KMS-11 (cell line): ENCODE measurements around the gene LBH.

Experiments
- H2AFZ ChIP-seq: fragments of 200-600 bp; sonication (generic); 2 replicates; pipeline ENCODE4 v1.6.1; 2016; ENCODE audit warnings: antibody characterized with exemption, mixed run types, low read depth
- H3K27ac ChIP-seq: fragments of 200-600 bp; sonication (generic); 2 replicates; pipeline ENCODE4 v1.6.1; 2016; ENCODE audit warnings: mild to moderate bottlenecking, mixed run types
- H3K27me3 ChIP-seq: fragments of 200-600 bp; sonication (generic); 2 replicates; pipeline ENCODE4 v1.6.1; 2017; ENCODE audit warnings: mild to moderate bottlenecking, low read depth, mixed run types, moderate library complexity; ENCODE audit not compliant: insufficient read depth
- H3K36me3 ChIP-seq: fragments of 200-600 bp; sonication (generic); 2 replicates; pipeline ENCODE4 v1.6.1; 2017; ENCODE audit warnings: mild to moderate bottlenecking, mixed run types; ENCODE audit not compliant: insufficient read depth
- H3K4me1 ChIP-seq: fragments of 200-600 bp; sonication (generic); 2 replicates; pipeline ENCODE4 v1.6.1; 2016; ENCODE audit warnings: mild to moderate bottlenecking, low read depth, mixed run types; ENCODE audit not compliant: poor library complexity, severe bottlenecking
- H3K4me2 ChIP-seq: fragments of 200-600 bp; sonication (generic); 2 replicates; pipeline ENCODE4 v1.7.0; 2016; ENCODE audit warnings: mild to moderate bottlenecking, mixed run types
- H3K4me3 ChIP-seq: fragments of 200-600 bp; sonication (generic); IDR thresholded peaks from 2 replicates; pipeline ENCODE4 v1.6.1; 2017; ENCODE audit warnings: low read depth, low read length, mixed read lengths; ENCODE audit not compliant: insufficient read depth
- H3K79me2 ChIP-seq: fragments of 200-600 bp; sonication (generic); 2 replicates; pipeline ENCODE4 v1.6.1; 2016; ENCODE audit warnings: low read depth, mixed run types; ENCODE audit not compliant: insufficient read depth
- H3K9ac ChIP-seq: fragments of 200-600 bp; sonication (generic); 2 replicates; pipeline ENCODE4 v1.6.1; 2016; ENCODE audit warnings: mild to moderate bottlenecking, mixed run types
- H4K20me1 ChIP-seq: fragments of 200-600 bp; sonication (generic); 2 replicates; pipeline ENCODE4 v1.6.1; 2016; ENCODE audit warnings: mild to moderate bottlenecking, mixed run types; ENCODE audit not compliant: insufficient read depth
- CTCF ChIP-seq: fragments of 200-600 bp; sonication (generic); conservative IDR thresholded peaks from 2 replicates; pipeline ENCODE4 v1.6.1; 2017; ENCODE audit warnings: low read depth, mild to moderate bottlenecking, antibody characterized with exemption, low read length, moderate library complexity, mixed read lengths

LBH gene

GRCh38 chr2:30232801-30233130 is 1.4 kb downstream of the LBH start:
- H3K4me3 ChIP-seq: peak overlapping the region; percentile 80
- peak overlapping the region; percentile 77 for H3K27ac ChIP-seq
- TF ChIP-seq CTCF: no peak
- H3K36me3 ChIP-seq: no peaks in the 10 kb centered on the region
- no peaks in the 10 kb centered on the region for H3K27me3 ChIP-seq
- H3K4me1 ChIP-seq: peaks cover 36% of the 10 kb centered on the region
- peak overlapping the region; percentile 73 for H3K4me2 ChIP-seq
- H2AFZ ChIP-seq: peak overlapping the region; percentile 98
- H3K79me2 ChIP-seq: peaks cover 25% of the 10 kb centered on the region
- peak overlapping the region; percentile 91 for H3K9ac ChIP-seq
- no peaks in the 10 kb centered on the region for H4K20me1 ChIP-seq

- peaks cover 25% of the 10 kb centered on the region for H3K79me2 ChIP-seq
- H3K36me3 ChIP-seq: no peaks in the 10 kb centered on the region
- H2AFZ ChIP-seq: no peak overlapping the region
- H3K4me1 ChIP-seq: peaks cover 36% of the 10 kb centered on the region
- H3K27ac ChIP-seq: peak overlapping the region; percentile 77; the same call in 1 of the 2 replicates
- no peak overlapping the region for H3K4me3 ChIP-seq
- TF ChIP-seq CTCF: no peak
- peak overlapping the region; percentile 73 for H3K4me2 ChIP-seq
- no peaks in the 10 kb centered on the region for H4K20me1 ChIP-seq
- no peaks in the 10 kb centered on the region for H3K27me3 ChIP-seq
- peak overlapping the region; percentile 91; the same call in 1 of the 2 replicates for H3K9ac ChIP-seq
Observed at GRCh38 chr2:30233271-30234009, 2.1 kb downstream of the LBH start.

- TF ChIP-seq CTCF: no peak
- Histone ChIP-seq H3K9ac (no peak overlapping the region), H3K4me2 (peak overlapping the region; percentile 73), H4K20me1 (no peaks in the 10 kb centered on the region), H3K4me3 (no peak overlapping the region), H3K79me2 (peaks cover 25% of the 10 kb centered on the region), H2AFZ (no peak overlapping the region), H3K36me3 (no peaks in the 10 kb centered on the region), H3K27ac (no peak overlapping the region), H3K27me3 (no peaks in the 10 kb centered on the region), H3K4me1 (peaks cover 36% of the 10 kb centered on the region)
Observed at GRCh38 chr2:30234180-30234971, 3.0 kb downstream of the LBH start.

- no peaks in the 10 kb centered on the region for H3K36me3 ChIP-seq
- no peak overlapping the region for H2AFZ ChIP-seq
- peaks cover 25% of the 10 kb centered on the region for H3K79me2 ChIP-seq
- TF ChIP-seq CTCF: no peak
- no peak overlapping the region for H3K4me3 ChIP-seq
- H4K20me1 ChIP-seq: no peaks in the 10 kb centered on the region
- no peak overlapping the region for H3K27ac ChIP-seq
- H3K4me1 ChIP-seq: peaks cover 36% of the 10 kb centered on the region
- no peaks in the 10 kb centered on the region for H3K27me3 ChIP-seq
- no peak overlapping the region for H3K4me2 ChIP-seq
- H3K9ac ChIP-seq: no peak overlapping the region
Observed at GRCh38 chr2:30235008-30235655, 3.8 kb downstream of the LBH start.
